Motor neuron (in vitro differentiated cells): ENCODE data around the gene CTNNB1. TPM values are rescaled to one million over a fixed set of nuclear protein-coding genes. Genes with fewer than 3 reads are reported as not detected.

Experiments used
- ATAC-seq, 8 experiments: fragments of 200-7000 bp; cut with Tn5 transposase; replicated peaks in 6 of 8; 2 replicates each; pipeline ENCODE4 v1.8.0; 2021; ENCODE audit warnings: mild to moderate bottlenecking in 8 of 8, moderate library complexity in 8 of 8
- H3K27ac ChIP-seq, 2 donors: fragments of 250-450 bp; sonication (Bioruptor Pico); 2 replicates each; pipeline ENCODE4 v1.9.0; 2021; ENCODE audit warnings: antibody characterized with exemption in 2 of 2, mild to moderate bottlenecking in 2 of 2, moderate library complexity in 1 of 2
- H3K4me1 ChIP-seq, 2 donors: fragments of 250-450 bp; sonication (Bioruptor Pico); replicated peaks in 1 of 2; 2 replicates each; pipeline ENCODE4 v1.6.1; 2021; ENCODE audit warnings: antibody characterized with exemption in 2 of 2, mild to moderate bottlenecking in 2 of 2, moderate library complexity in 1 of 2
- H3K4me3 ChIP-seq, 5 donors: fragments of 250-450 bp; sonication (Bioruptor Pico); 2 replicates each; pipeline ENCODE4 v1.9.0; 2021; ENCODE audit warnings: antibody characterized with exemption in 5 of 5, mild to moderate bottlenecking in 5 of 5, moderate library complexity in 4 of 5
- WGBS, 10 experiments: fragments of 450-650 bp; shearing (Covaris generic); methylation state at CpG; one replicate each; pipeline ENCODE4 v1.0.0; 2022; 5-methylcytosine and 5-hydroxymethylcytosine counted together
- in situ Hi-C, 9 experiments: fragments of 400-800 bp; cut with MboI; loops; one replicate each; pipeline ENCODE4 v1.15.0; 2021; ENCODE audit warnings: low sequenced_read_pairs in 9 of 9, low pct_unique_long_range_greater_than_20kb in 2 of 9; ENCODE audit not compliant: unreplicated experiment in 9 of 9
- total RNA-seq, 8 experiments: library from RNA; unstranded; fragments of 300-600 nt; gene quantifications; 2 replicates each; pipeline versions ENCODE4 v1.2.3 to v1.2.4, GENCODE V29; 2022

CTNNB1 gene
- total RNA-seq, 8 experiments from 2014 or later, result 184 to 665 (median 384) TPM

DNA sequence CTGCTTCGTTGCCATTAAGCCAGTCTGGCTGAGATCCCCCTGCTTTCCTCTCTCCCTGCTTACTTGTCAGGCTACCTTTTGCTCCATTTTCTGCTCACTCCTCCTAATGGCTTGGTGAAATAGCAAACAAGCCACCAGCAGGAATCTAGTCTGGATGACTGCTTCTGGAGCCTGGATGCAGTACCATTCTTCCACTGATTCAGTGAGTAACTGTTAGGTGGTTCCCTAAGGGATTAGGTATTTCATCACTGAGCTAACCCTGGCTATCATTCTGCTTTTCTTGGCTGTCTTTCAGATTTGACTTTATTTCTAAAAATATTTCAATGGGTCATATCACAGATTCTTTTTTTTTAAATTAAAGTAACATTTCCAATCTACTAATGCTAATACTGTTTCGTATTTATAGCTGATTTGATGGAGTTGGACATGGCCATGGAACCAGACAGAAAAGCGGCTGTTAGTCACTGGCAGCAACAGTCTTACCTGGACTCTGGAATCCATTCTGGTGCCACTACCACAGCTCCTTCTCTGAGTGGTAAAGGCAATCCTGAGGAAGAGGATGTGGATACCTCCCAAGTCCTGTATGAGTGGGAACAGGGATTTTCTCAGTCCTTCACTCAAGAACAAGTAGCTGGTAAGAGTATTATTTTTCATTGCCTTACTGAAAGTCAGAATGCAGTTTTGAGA lies 25.0 kb downstream of the CTNNB1 start:
- H3K27ac ChIP-seq, result no peak overlapping the region
- in situ Hi-C loops, result loop anchor here in 3 of 9 experiments (25.0 kb wide), 1 partner anchor 637 kb away; no protein-coding TSS in a partner anchor
- ATAC-seq, result peak in 2 of 8 experiments; percentile 38 to 46
- 80 to 100% (median 100%) methylated on average over 1 to 3 of the region's 3 CpGs; no CpG with 5 or more reads in 1 of the 10 experiments for WGBS, 10 experiments
- no peak overlapping the region for H3K4me3 ChIP-seq
- no peaks in the 10 kb centered on the region for H3K4me1 ChIP-seq

DNA sequence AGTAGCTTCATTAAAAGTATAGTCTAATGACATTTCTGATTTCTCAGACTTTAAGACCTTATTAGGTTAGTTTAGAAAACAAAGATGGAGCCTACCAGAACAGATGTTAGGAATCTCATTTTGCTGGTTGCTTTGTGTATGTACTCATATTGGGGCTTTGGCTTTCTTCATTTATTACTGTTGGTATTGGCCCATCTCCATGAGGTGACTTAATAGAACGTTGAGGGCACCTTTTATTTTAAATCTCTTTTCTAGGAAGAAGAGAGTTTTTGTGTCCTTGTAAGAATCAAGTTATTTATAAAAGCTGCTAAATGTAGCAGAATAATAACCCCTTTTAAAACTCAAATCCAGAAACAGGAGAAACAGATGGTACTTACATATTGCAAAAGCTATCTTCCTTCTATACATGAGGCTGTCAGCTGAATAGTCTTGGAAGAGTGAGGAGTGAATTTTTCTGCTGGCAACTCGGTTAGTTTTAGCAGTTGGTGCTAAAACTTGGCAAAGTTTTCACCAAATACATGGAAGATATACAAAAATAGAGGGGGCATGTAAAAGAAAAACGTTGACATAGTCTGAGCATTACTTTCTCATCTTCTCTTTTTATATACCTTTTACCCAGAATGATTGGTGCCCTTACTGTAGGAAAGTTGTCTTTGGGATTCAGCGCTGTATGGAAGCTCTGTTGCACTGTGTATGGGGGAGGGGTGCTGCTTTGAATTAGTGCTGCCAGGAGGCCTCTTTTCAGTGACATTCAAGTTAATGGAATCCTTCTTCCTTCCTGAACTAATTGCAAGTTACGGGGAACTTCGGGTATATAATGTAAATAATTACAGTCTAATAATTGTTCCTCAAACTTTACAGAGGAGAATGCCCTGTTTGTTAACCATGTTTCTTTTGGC lies 35.8 kb downstream of the CTNNB1 start:
- H3K4me1 ChIP-seq, result no peaks in the 10 kb centered on the region
- H3K4me3 ChIP-seq, result no peak overlapping the region
- 33 to 70% (median 51%) methylated on average over 1 to 6 of the region's 6 CpGs; no CpG with 5 or more reads in 1 of the 10 experiments for WGBS, 10 experiments
- in situ Hi-C loops, result no loop called here
- ATAC-seq, result no peak
- H3K27ac ChIP-seq, result no peak overlapping the region

DNA sequence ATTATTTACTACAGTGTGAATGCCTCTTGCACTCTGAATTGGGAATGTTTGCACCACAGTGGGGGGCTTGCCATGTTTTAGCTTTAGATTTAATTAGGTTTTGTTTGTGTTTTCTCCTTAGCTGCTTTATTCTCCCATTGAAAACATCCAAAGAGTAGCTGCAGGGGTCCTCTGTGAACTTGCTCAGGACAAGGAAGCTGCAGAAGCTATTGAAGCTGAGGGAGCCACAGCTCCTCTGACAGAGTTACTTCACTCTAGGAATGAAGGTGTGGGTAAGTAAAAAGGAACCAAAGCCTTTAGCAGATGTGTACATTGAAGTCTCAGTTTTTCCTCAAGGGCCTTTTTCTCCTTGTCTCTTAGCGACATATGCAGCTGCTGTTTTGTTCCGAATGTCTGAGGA lies 36.9 kb downstream of the CTNNB1 start:
- H3K27ac ChIP-seq, result no peak overlapping the region
- 60 to 100% (median 91%) methylated on average over 1 to 2 of the region's 2 CpGs; no CpG with 5 or more reads in 4 of the 10 experiments for WGBS, 10 experiments
- no peaks in the 10 kb centered on the region for H3K4me1 ChIP-seq
- in situ Hi-C loops, result no loop called here
- ATAC-seq, result peak in 1 of 8 experiments; percentile 59
- no peak overlapping the region for H3K4me3 ChIP-seq

- Histone ChIP-seq H3K4me1 (no peaks in the 10 kb centered on the region), H3K4me3 (no peak overlapping the region), H3K27ac (no peak overlapping the region)
- WGBS, 10 experiments, result 0 to 100% (median 97%) methylated on average over 1 to 3 of the region's 3 CpGs; no CpG with 5 or more reads in 1 of the 10 experiments
- in situ Hi-C loops, result no loop called here
- ATAC-seq, result no peak
These were observed 38.6 kb downstream of the CTNNB1 start for GRCh38 chr3:41237907-41238306.

GRCh38 chr3:41239587-41239986 lies 40.3 kb downstream of the CTNNB1 start:
- Histone ChIP-seq H3K27ac (no peak overlapping the region), H3K4me1 (no peaks in the 10 kb centered on the region), H3K4me3 (no peak overlapping the region)
- WGBS, 10 experiments, result 0 to 44% (median 20%) methylated on average over 1 to 2 of the region's 2 CpGs; no CpG with 5 or more reads in 1 of the 10 experiments
- in situ Hi-C loops, result no loop called here
- ATAC-seq, result no peak

- in situ Hi-C loops, result no loop called here
- no peak overlapping the region for H3K27ac ChIP-seq
- WGBS, 10 experiments, result 50 to 100% (median 92%) methylated on average over 1 to 4 of the region's 4 CpGs; no CpG with 5 or more reads in 2 of the 10 experiments
These were observed 41.9 kb downstream of the CTNNB1 start for GRCh38 chr3:41241161-41241560.

GRCh38 chr3:41241800-41242571 lies 42.7 kb downstream of the CTNNB1 start:
- ATAC-seq, result no peak
- in situ Hi-C loops, result no loop called here

More at GRCh38 chr3:41241161-41241560, 41.9 kb downstream of the CTNNB1 start:
- no peak overlapping the region for H3K4me3 ChIP-seq
- ATAC-seq, result no peak
- no peaks in the 10 kb centered on the region for H3K4me1 ChIP-seq

DNA sequence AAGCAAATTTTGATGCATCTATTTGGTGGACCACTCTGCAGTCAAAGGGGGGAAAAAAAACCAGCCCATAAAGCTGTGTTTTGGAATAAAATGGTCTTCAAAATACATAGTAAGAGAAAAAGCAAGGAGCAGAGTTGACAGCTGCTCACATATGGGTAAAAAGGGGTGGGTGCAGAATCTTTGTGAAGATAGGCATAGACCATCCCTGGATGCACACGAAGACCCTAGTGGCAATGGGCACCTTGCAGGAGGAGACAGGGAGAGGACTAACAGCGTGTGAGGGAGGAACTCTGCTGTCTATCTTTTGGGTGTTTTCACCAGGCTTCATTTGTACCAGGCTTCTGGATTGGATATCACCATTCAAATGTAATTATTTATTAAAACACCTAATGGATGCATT lies 43.9 kb downstream of the CTNNB1 start:
- Histone ChIP-seq H3K27ac (no peak overlapping the region), H3K4me3 (no peak overlapping the region), H3K4me1 (no peaks in the 10 kb centered on the region)
- 0 to 100% (median 75%) methylated on average over 1 to 2 of the region's 2 CpGs; no CpG with 5 or more reads in 3 of the 10 experiments for WGBS, 10 experiments
- ATAC-seq, result no peak
- in situ Hi-C loops, result no loop called here

More at GRCh38 chr3:41241800-41242571, 42.7 kb downstream of the CTNNB1 start:
- H3K27ac ChIP-seq, result no peak overlapping the region
- H3K4me3 ChIP-seq, result no peak overlapping the region
- no peaks in the 10 kb centered on the region for H3K4me1 ChIP-seq
- WGBS, 10 experiments, result 60 to 100% (median 91%) methylated on average over 1 to 7 of the region's 7 CpGs

- no peaks in the 10 kb centered on the region for H3K4me1 ChIP-seq
- in situ Hi-C loops, result no loop called here
- peak in 1 of 8 experiments; percentile 6 for ATAC-seq
- 42 to 100% (median 80%) methylated on average over 1 to 5 of the region's 6 CpGs; no CpG with 5 or more reads in 3 of the 10 experiments for WGBS, 10 experiments
- no peak overlapping the region for H3K4me3 ChIP-seq
- H3K27ac ChIP-seq, result no peak overlapping the region
These were observed 45.5 kb downstream of the CTNNB1 start for GRCh38 chr3:41244620-41245336.

DNA sequence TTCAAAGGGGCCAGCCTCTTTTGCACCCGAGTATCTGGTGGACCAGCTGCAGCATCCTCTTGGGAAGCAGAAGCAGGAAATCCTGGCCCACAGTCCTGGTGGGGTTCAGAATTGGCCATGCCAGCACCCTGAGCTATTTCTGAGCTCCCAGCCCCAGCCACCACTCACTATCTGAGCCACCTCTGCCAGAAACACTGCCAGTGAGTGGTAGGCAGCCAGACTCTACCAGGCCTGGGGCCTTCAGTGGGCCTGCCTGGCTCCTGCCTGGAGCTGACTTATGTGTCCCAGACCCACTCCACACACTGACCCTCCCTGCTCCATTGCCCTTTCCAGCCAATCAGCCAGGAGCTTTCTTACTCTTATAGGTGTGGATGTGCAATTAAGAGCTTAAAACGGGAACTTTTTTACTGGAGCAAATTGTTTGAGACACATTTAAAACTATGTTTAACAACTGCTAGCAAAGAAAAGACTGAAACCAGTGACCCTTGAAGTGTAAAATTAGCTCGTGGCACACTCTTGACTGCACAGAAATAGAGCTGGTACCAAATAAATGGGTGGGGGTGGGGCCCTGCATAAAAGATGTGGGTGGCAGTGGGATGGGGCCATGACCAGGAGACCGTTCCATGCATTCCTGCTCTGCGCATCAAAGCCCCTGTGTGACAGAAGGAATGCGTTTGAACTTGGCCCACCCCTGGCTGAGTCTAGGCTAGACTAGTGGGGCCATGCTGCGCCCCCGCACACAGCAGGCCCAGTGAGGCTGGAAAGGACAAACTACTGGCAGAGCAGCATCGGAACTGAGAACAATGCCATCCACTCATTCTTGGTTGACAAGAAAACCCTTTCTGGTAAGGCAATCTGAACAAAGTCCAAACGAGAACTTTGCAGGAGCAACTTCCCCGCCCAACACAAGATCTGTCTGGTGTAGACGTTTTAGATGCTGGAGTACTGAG lies 48.0 kb downstream of the CTNNB1 start:
- H3K27ac ChIP-seq, result no peak overlapping the region
- in situ Hi-C loops, result no loop called here
- peaks cover 0 to 3% of the 10 kb centered on the region in 2 donors for H3K4me1 ChIP-seq
- peak in 4 of 8 experiments; percentile 6 to 47 (median 35) for ATAC-seq
- H3K4me3 ChIP-seq, result no peak overlapping the region
- WGBS, 10 experiments, result 17 to 100% (median 80%) methylated on average over 1 to 5 of the region's 12 CpGs; no CpG with 5 or more reads in 2 of the 10 experiments

DNA sequence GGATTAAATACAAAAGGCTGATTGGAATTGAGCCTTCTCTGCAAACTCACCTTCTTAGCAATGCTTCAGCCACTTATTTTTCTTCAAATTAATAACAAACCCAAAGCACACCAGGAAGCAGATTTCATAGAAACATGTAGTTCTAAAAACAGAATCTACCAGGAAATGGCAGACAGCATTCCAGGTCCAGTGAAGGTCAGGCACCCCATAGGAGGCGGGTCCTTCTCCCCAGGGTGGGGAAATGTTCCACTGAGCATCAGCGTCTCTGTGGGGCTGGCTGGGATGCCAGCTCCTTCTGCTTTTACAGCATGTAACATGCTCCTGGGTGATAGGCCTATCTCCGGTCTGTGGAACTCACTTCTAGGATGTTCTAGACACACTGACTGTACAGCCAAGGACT lies 49.2 kb downstream of the CTNNB1 start:
- Histone ChIP-seq H3K4me3 (no peak overlapping the region), H3K27ac (no peak overlapping the region), H3K4me1 (peaks cover 0 to 3% of the 10 kb centered on the region in 2 donors)
- in situ Hi-C loops, result no loop called here
- WGBS, 10 experiments, result 86 to 100% methylated on average over 1 to 2 of the region's 3 CpGs; no CpG with 5 or more reads in 8 of the 10 experiments
- no peak for ATAC-seq
